ENCODE results near the gene PPP4C.
A peak's percentile ranks its signal among the peaks of the same experiment; 100 is the strongest.

Gene PPP4C

GRCh38 chr16:30060346-30060745 is 15.4 kb upstream of the PPP4C start:
- DNase-seq: no peak

- DNase-seq: no peak
Measured at GRCh38 chr16:30060836-30061554, 14.8 kb upstream of the PPP4C start.

GRCh38 chr16:30063278-30063892 is 12.4 kb upstream of the PPP4C start:
- DNase-seq: no peak

- DNase-seq: peak; percentile 87
Measured at GRCh38 chr16:30063893-30064728, 11.7 kb upstream of the PPP4C start.

- DNase-seq: no peak
Measured at GRCh38 chr16:30064729-30065101, 11.1 kb upstream of the PPP4C start.

GRCh38 chr16:30065102-30065942 is 10.5 kb upstream of the PPP4C start, which contains the start of gene ALDOA:
TSS of gene ALDOA (plus strand) at chr16:30065760. CDS start at chr16:30066898, 1,138 bp downstream.
- DNase-seq: peak; percentile 99

- peak; percentile 30 for DNase-seq
Measured at GRCh38 chr16:30065943-30066760, 9.6 kb upstream of the PPP4C start.

GRCh38 chr16:30066761-30067583 is 8.8 kb upstream of the PPP4C start:
- no peak for DNase-seq

- DNase-seq: no peak
Measured at GRCh38 chr16:30067584-30067916, 8.2 kb upstream of the PPP4C start.

GRCh38 chr16:30068333-30068732 is 7.5 kb upstream of the PPP4C start:
- no peak for DNase-seq

- DNase-seq: no peak
Measured at GRCh38 chr16:30068750-30069610, 6.8 kb upstream of the PPP4C start.

- DNase-seq: no peak
Measured at GRCh38 chr16:30069611-30070462, 6.0 kb upstream of the PPP4C start.

GRCh38 chr16:30070490-30070889 is 5.3 kb upstream of the PPP4C start:
- DNase-seq: no peak

- DNase-seq: peak; percentile 40
Measured at GRCh38 chr16:30076276-30076791, 540 bp downstream of the PPP4C start.

- no peak for DNase-seq
Measured at GRCh38 chr16:30077656-30078055, 1.9 kb downstream of the PPP4C start.

GRCh38 chr16:30078744-30079143 is 3.0 kb downstream of the PPP4C start:
- no peak for DNase-seq

- DNase-seq: no peak
Measured at GRCh38 chr16:30079480-30079879, 3.7 kb downstream of the PPP4C start.

GRCh38 chr16:30082545-30083090 is 6.8 kb downstream of the PPP4C start:
- DNase-seq: no peak

Data from NCI-H146 (cell line).